Testis (tissue), 3 donors: Measurements from ENCODE around the gene HOXD13. TPM values are rescaled to one million over a fixed set of nuclear protein-coding genes. Genes with fewer than 3 reads are reported as not detected.

Source experiments
- DNase-seq: peaks from one replicate; pipeline ENCODE4 v3.0.0-alpha.2; 2019
- H3K27ac ChIP-seq, 2 donors: fragments of 200-600 bp; sonication (generic); one replicate each; pipeline ENCODE4 v1.5.1; 2019
- H3K27me3 ChIP-seq: fragments of 200-600 bp; sonication (generic); one replicate; pipeline ENCODE4 v1.5.1; 2019
- H3K36me3 ChIP-seq: fragments of 200-600 bp; sonication (generic); one replicate; pipeline ENCODE4 v1.5.1; 2017; ENCODE audit warnings: low read depth; ENCODE audit errors: missing control alignments
- H3K4me1 ChIP-seq: fragments of 200-600 bp; sonication (generic); one replicate; pipeline ENCODE4 v1.5.1; 2019
- H3K4me3 ChIP-seq, 2 donors: fragments of 200-600 bp; sonication (generic); one replicate each; pipeline ENCODE4 v1.5.1; 2017 to 2019
- H3K9me3 ChIP-seq: fragments of 200-600 bp; sonication (generic); one replicate; pipeline ENCODE4 v1.5.1; 2017
- CTCF ChIP-seq, 3 experiments: fragments of 450-650 bp in 2 of 3; fragments of 200-600 bp in 1 of 3; sonication (generic) in 1 of 3; IDR thresholded peaks; one replicate each; pipeline ENCODE4 v1.5.1; 2016 to 2019; ENCODE audit warnings: antibody characterized with exemption in 3 of 3, mild to moderate bottlenecking in 2 of 3, moderate library complexity in 1 of 3
- POLR2A ChIP-seq: fragments of 450-650 bp; IDR thresholded peaks from one replicate; pipeline ENCODE4 v1.6.1; 2017; ENCODE audit warnings: antibody characterized with exemption, mild to moderate bottlenecking, moderate library complexity
- whole genome bisulfite sequencing, 2 donors: methylation state at CpG; one replicate each; pipeline ENCODE4 v1.1.5; 2018; 5-methylcytosine and 5-hydroxymethylcytosine counted together
- intact Hi-C: fragments of 100-400 bp; cut with DNase I; formaldehyde crosslinking; loops from one replicate; pipeline ENCODE4 v1.15.1; 2023; ENCODE audit warnings: low total_unique reads
- polyA plus RNA-seq: library from polyadenylated mRNA; stranded (reverse); fragments of 350-450 nt; fragmentation: Illumina TruSeq; extraction: RNeasy Lipid Tissue Mini Kit (QIAGEN cat#74804); gene quantifications from one replicate; pipeline ENCODE4 v1.2.3, GENCODE V29; 2014; ENCODE audit warnings: low read depth, low replicate concordance; ENCODE audit not compliant: insufficient read depth
- total RNA-seq, 2 donors: library from RNA; depleted of rRNA; stranded (reverse); fragments of >200 nt; gene quantifications; one replicate each; pipeline ENCODE4 v1.2.3, GENCODE V29; 2016

The HOXD13 gene
- total and polyA plus RNA-seq, 3 donors from 2014 or later, result 0.31 to 0.36 TPM; not detected in 1

GRCh38 chr2:176120364-176121189, 28.1 kb downstream of the HOXD13 start:
- WGBS, 2 donors, result 30 to 34% methylated on average over 13 of the region's 13 CpGs
- Histone ChIP-seq H3K36me3 (no peaks in the 10 kb centered on the region), H3K9me3 (no peaks in the 10 kb centered on the region), H3K27me3 (no peaks in the 10 kb centered on the region), H3K27ac (peak overlapping the region; percentile 95 to 98), H3K4me1 (no peaks in the 10 kb centered on the region), H3K4me3 (peak overlapping the region; percentile 76 to 78)
- intact Hi-C loops, result loop anchor here (10.0 kb wide), 1 partner anchor 1034 kb away; no protein-coding TSS in a partner anchor
- no peak for TF ChIP-seq CTCF (IDR thresholded peaks at IDR 0.05)
- TF ChIP-seq POLR2A, result no peak
- DNase-seq, result no peak

- Histone ChIP-seq H3K9me3 (no peaks in the 10 kb centered on the region), H3K27me3 (no peaks in the 10 kb centered on the region), H3K4me1 (no peaks in the 10 kb centered on the region), H3K27ac (peak overlapping the region; percentile 95 to 98), H3K36me3 (no peaks in the 10 kb centered on the region), H3K4me3 (peak overlapping the region; percentile 76 to 78)
- WGBS, 2 donors, result 5 to 8% methylated on average over 25 to 53 of the region's 53 CpGs
- intact Hi-C loops, result loop anchor here (10.0 kb wide), 1 partner anchor 1033 kb away; no protein-coding TSS in a partner anchor
- DNase-seq, result no peak
- TF ChIP-seq CTCF (IDR thresholded peaks at IDR 0.05) (no peak), POLR2A (no peak)
Observed at GRCh38 chr2:176121190-176122051, 28.9 kb downstream of the HOXD13 start.

DNA sequence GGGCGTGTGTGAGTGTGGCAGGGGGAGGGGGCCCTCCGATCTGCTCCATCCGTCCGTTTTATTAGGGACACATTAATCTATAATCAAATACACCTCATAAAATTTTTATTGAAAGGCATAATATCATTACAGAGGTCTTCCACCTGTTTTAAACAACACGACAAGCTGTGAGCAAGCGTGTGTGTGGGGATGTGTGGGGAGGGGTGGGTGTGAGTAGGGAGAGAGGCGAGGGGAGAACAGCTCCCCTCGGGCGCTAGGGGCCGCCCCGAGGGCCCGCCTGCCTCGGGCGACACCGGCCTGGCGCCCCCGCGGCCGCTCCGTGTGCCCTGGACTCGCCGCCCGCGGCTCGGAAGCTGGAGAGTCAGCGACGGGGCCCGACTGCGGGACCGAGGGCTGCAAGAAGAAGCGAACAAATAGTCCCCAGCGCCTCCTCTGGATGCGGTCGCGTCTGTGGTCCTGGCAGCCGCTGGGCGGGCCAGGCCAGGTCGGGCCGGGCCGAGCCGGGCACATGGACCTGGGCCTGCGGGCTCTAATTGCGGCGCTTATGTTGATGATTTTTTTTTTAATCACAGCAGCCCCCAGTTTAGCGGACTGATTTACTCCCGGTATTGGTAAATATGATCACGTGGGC, 29.6 kb downstream of the HOXD13 start:
- intact Hi-C loops, result loop anchor here (10.0 kb wide), 1 partner anchor 1033 kb away; no protein-coding TSS in a partner anchor
- DNase-seq, result no peak
- no peaks in the 10 kb centered on the region for H3K36me3 ChIP-seq
- no peaks in the 10 kb centered on the region for H3K9me3 ChIP-seq
- TF ChIP-seq POLR2A (no peak), CTCF (IDR thresholded peaks at IDR 0.05) (peak in 1 of 3 experiments; percentile 10)
- peak overlapping the region; percentile 95 to 98 for H3K27ac ChIP-seq
- H3K27me3 ChIP-seq, result no peaks in the 10 kb centered on the region
- H3K4me1 ChIP-seq, result peaks cover 5% of the 10 kb centered on the region
- peak overlapping the region; percentile 76 to 78 for H3K4me3 ChIP-seq
- 0% methylated on average over 17 to 47 of the region's 47 CpGs for WGBS, 2 donors

- 0% methylated on average over 10 to 71 of the region's 84 CpGs for WGBS, 2 donors
- peak within 1 kb of the TSS; percentile 76 to 78 for H3K4me3 ChIP-seq
- DNase-seq, result peak; percentile 94
- H3K9me3 ChIP-seq, result no peaks in the 10 kb centered on the region
- no peaks in the 10 kb centered on the region for H3K27me3 ChIP-seq
- peaks cover 5% of the 10 kb centered on the region for H3K4me1 ChIP-seq
- intact Hi-C loops, result loop anchor here (10.0 kb wide), 1 partner anchor 1032 kb away; no protein-coding TSS in a partner anchor
- peak within 1 kb of the TSS; percentile 95 to 98 for H3K27ac ChIP-seq
- no peaks in the 10 kb centered on the region for H3K36me3 ChIP-seq
- TF ChIP-seq CTCF (IDR thresholded peaks at IDR 0.05), result no peak
- no peak for TF ChIP-seq POLR2A
Observed at GRCh38 chr2:176122683-176123410, 30.3 kb downstream of the HOXD13 start, which contains the start of gene HOXD9. Gene HOXD9 (plus strand): TSS chr2:176122719. CDS start chr2:176122769, 50 bp downstream.
